ENCODE results near the gene ZGPAT.

DNA sequence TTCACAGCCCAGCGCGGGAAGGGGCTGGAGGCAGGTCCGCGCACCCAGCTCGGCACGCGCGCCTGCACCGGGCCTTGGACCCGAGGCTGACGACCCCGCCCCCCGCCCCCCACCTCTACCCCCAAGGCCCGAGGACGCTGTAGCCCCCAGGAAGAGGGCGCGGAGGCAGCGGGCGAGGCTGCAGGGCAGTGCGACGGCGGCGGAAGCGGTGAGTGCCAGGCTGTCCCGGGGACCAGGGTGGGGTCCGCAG lies 29.8 kb downstream of the ZGPAT start:
- TF ChIP-seq, protein P1, sequence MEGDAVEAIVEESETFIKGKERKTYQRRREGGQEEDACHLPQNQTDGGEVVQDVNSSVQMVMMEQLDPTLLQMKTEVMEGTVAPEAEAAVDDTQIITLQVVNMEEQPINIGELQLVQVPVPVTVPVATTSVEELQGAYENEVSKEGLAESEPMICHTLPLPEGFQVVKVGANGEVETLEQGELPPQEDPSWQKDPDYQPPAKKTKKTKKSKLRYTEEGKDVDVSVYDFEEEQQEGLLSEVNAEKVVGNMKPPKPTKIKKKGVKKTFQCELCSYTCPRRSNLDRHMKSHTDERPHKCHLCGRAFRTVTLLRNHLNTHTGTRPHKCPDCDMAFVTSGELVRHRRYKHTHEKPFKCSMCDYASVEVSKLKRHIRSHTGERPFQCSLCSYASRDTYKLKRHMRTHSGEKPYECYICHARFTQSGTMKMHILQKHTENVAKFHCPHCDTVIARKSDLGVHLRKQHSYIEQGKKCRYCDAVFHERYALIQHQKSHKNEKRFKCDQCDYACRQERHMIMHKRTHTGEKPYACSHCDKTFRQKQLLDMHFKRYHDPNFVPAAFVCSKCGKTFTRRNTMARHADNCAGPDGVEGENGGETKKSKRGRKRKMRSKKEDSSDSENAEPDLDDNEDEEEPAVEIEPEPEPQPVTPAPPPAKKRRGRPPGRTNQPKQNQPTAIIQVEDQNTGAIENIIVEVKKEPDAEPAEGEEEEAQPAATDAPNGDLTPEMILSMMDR (IDR thresholded peaks at IDR 0.05): no peak
- no peak for TF ChIP-seq POLR2A (IDR thresholded peaks at IDR 0.05)

All from right lobe of liver (tissue), 4 donors.